HepG2 (cell line): ENCODE measurements around the gene NR1H3. TPM values are rescaled to one million over a fixed set of nuclear protein-coding genes. Genes with fewer than 3 reads are reported as not detected.
"Not testable (repeated sequence)": the region's sequence is repeated elsewhere in the genome, so short reads cannot be mapped to it uniquely, and the experiment has no call there.

ENCODE experiments used
- ATAC-seq: fragments of 200-7000 bp; cut with Tn5 transposase; 3 replicates; pipeline ENCODE4 v1.9.1; 2020; ENCODE audit warnings: mild to moderate bottlenecking, moderate library complexity
- BruUV-seq: library from RNA; stranded (reverse); fragments of 400-500 nt; replicated peaks from 2 replicates; lab custom pipeline; 2021; lab: Mats Ljungman, UMichigan
- CTCF ChIA-PET: fragments of 300-600 bp; formaldehyde crosslinking; extraction: SDS; loops from one replicate; lab custom pipeline; 2021; ENCODE audit warnings: low total read pairs, inconsistent platforms, low intra/inter-chr PET ratio; lab: Yijun Ruan, JAX
- POLR2A ChIA-PET: fragments of 350-600 bp; sonication (Branson Sonifier 250); formaldehyde crosslinking; loops from one replicate; lab custom pipeline; 2020; ENCODE audit warnings: antibody characterized with exemption, inconsistent platforms; lab: Yijun Ruan, JAX
- DNase-seq: peaks from one replicate; pipeline ENCODE4 v3.0.0-alpha.2; 2015; ENCODE audit warnings: low spot score
- FAIRE-seq: peaks from 3 replicates; lab custom pipeline; 2011; peaks lifted over from hg19 to GRCh38; lab: Jason Lieb, UNC
- H2AFZ ChIP-seq: one replicate; pipeline ENCODE4 v1.6.1; 2011; ENCODE audit warnings: low read length, inconsistent platforms
- H3K27ac ChIP-seq: fragments of 300-600 bp; 3 replicates; pipeline ENCODE4 v1.8.0; 2011; ENCODE audit warnings: mixed run types, mild to moderate bottlenecking, mixed read lengths, low read length, inconsistent platforms; ENCODE audit not compliant: insufficient read depth; ENCODE audit errors: extremely low read length
- H3K27me3 ChIP-seq, 2 experiments: fragments of 200-600 bp in 1 of 2; 2 replicates in 1 of 2; 3 replicates in 1 of 2; pipeline versions ENCODE4 v1.6.0 to v1.8.0; 2011; ENCODE audit warnings: low read length in 2 of 2, mild to moderate bottlenecking in 2 of 2, moderate library complexity in 2 of 2, inconsistent platforms in 1 of 2; ENCODE audit not compliant: insufficient read depth in 2 of 2, control insufficient read depth in 1 of 2
- H3K36me3 ChIP-seq, 2 experiments: fragments of 200-600 bp in 1 of 2; replicated peaks in 1 of 2; 2 replicates in 1 of 2; 3 replicates in 1 of 2; pipeline versions ENCODE4 v1.5.1 to v1.8.0; 2011; ENCODE audit warnings: low read length in 2 of 2, inconsistent platforms in 1 of 2; ENCODE audit not compliant: insufficient read depth in 2 of 2, control insufficient read depth in 1 of 2
- H3K4me1 ChIP-seq: 2 replicates; pipeline ENCODE4 v1.5.1; 2012; ENCODE audit warnings: low read length, inconsistent platforms; ENCODE audit not compliant: insufficient read depth
- H3K4me2 ChIP-seq: 2 replicates; pipeline ENCODE4 v1.6.0; 2011; ENCODE audit warnings: low read depth, low read length, inconsistent platforms
- H3K4me3 ChIP-seq, 3 experiments: fragments of 200-600 bp in 1 of 3; sonication (generic), shearing (Covaris generic) in 1 of 3; replicated peaks in 1 of 3; 2 replicates each; pipeline ENCODE4 v1.5.1; 2011 to 2016; ENCODE audit warnings: low read length in 3 of 3, inconsistent platforms in 2 of 3, low read depth in 2 of 3, mild to moderate bottlenecking in 2 of 3, control low read depth in 1 of 3, mixed read lengths in 1 of 3; ENCODE audit not compliant: insufficient read depth in 1 of 3
- H3K79me2 ChIP-seq: one replicate; pipeline ENCODE4 v1.6.1; 2011; ENCODE audit warnings: low read length, inconsistent platforms; ENCODE audit not compliant: insufficient read depth
- H3K9ac ChIP-seq: 2 replicates; pipeline ENCODE4 v1.6.0; 2011; ENCODE audit warnings: mild to moderate bottlenecking, low read depth, low read length, inconsistent platforms; ENCODE audit not compliant: insufficient read depth
- H3K9me3 ChIP-seq: 2 replicates; pipeline ENCODE4 v1.5.1; 2012; ENCODE audit warnings: mild to moderate bottlenecking, low read length
- H4K20me1 ChIP-seq: 2 replicates; pipeline ENCODE4 v1.6.0; 2011; ENCODE audit warnings: inconsistent platforms, mild to moderate bottlenecking, low read length, moderate library complexity; ENCODE audit not compliant: insufficient read depth
- AGO1 ChIP-seq: fragments of 200-400 bp; formaldehyde crosslinking; IDR thresholded peaks from 2 replicates; pipeline ENCODE4 v1.6.1; 2017; ENCODE audit warnings: mild to moderate bottlenecking, low read depth, low read length, moderate library complexity; ENCODE audit not compliant: poor library complexity, severe bottlenecking
- LRRFIP1 ChIP-seq: sonication (generic); formaldehyde crosslinking; conservative IDR thresholded peaks from 2 replicates; pipeline ENCODE4 v1.4.0; 2020; ENCODE audit warnings: missing genetic modification reagents
- NRL ChIP-seq: sonication (generic); formaldehyde crosslinking; IDR thresholded peaks from 2 replicates; pipeline ENCODE4 v1.5.0; 2020; ENCODE audit warnings: missing genetic modification reagents, mild to moderate bottlenecking, moderate library complexity, borderline replicate concordance
- RARG ChIP-seq: sonication (generic); formaldehyde crosslinking; IDR thresholded peaks from 2 replicates; pipeline ENCODE4 v1.4.0; 2020; ENCODE audit warnings: low read depth, mild to moderate bottlenecking, missing genetic modification reagents
- SALL1 ChIP-seq: sonication (generic); formaldehyde crosslinking; IDR thresholded peaks from 2 replicates; pipeline ENCODE4 v1.8.0; 2022; ENCODE audit warnings: mild to moderate bottlenecking, missing genetic modification reagents
- ZNF142 ChIP-seq: sonication (generic); formaldehyde crosslinking; IDR thresholded peaks from 2 replicates; pipeline ENCODE4 v1.4.0; 2020; ENCODE audit warnings: missing genetic modification reagents
- ZNF260 ChIP-seq: sonication (generic); formaldehyde crosslinking; IDR thresholded peaks from 2 replicates; pipeline ENCODE4 v1.4.0; 2020; ENCODE audit warnings: missing genetic modification reagents, low read depth, mild to moderate bottlenecking, borderline replicate concordance
- ZNF530 ChIP-seq: sonication (generic); formaldehyde crosslinking; IDR thresholded peaks from 2 replicates; pipeline ENCODE4 v1.5.0; 2020; ENCODE audit warnings: low read depth, mild to moderate bottlenecking, missing genetic modification reagents
- WGBS: methylation state at CpG from one replicate; pipeline ENCODE4 v1.1.6; 2017; ENCODE audit warnings: low lambda C conversion rate; 5-methylcytosine and 5-hydroxymethylcytosine counted together
- in situ Hi-C: cut with HindIII; loops from 2 replicates; pipeline ENCODE4 v1.10.0; 2017; ENCODE audit warnings: low pct_unique_long_range_greater_than_20kb; ENCODE audit not compliant: extremely low pct_ligation_motif_present
- intact Hi-C: fragments of 100-400 bp; cut with micrococcal nuclease; formaldehyde crosslinking; loops from one replicate; pipeline ENCODE4 v1.10.0; 2022; ENCODE audit not compliant: unreplicated experiment
- polyA plus RNA-seq, 8 experiments: library from polyadenylated mRNA; depleted of rRNA in 3 of 8; stranded (reverse) in 7 of 8; unstranded in 1 of 8; fragments of >200 nt; fragmentation: Illumina TruSeq in 4 of 8; extraction: Trizol in 4 of 8; gene quantifications; 2 replicates each; pipeline versions ENCODE4 v1.2.1 to v1.2.3, GENCODE V29; 2011 to 2016; ENCODE audit warnings: low read depth in 4 of 8, missing spikeins in 1 of 8, mixed read lengths in 1 of 8; ENCODE audit not compliant: insufficient read depth in 1 of 8
- total RNA-seq, 5 experiments: library from RNA; depleted of rRNA; stranded (reverse); fragments of >200 nt; fragmentation: Illumina TruSeq; extraction: Trizol; gene quantifications; 2 replicates each; pipeline ENCODE4 v1.2.3, GENCODE V29; 2016; ENCODE audit warnings: low read depth in 1 of 5

The NR1H3 gene
- total and polyA plus RNA-seq, 2 of the 13 experiments (the other 11 are each of a cell fraction or from before 2014, with no cell fraction given) = 41.8 to 102 TPM

GRCh38 chr11:47316501-47316900 is 58.7 kb downstream of the NR1H3 start:
- DNase-seq, H3K27me3 ChIP-seq, BruUV-seq, H3K9ac ChIP-seq, H2AFZ ChIP-seq, H3K4me2 ChIP-seq, H3K9me3 ChIP-seq, intact Hi-C loops, FAIRE-seq, POLR2A ChIA-PET, H3K4me3 ChIP-seq, H3K79me2 ChIP-seq, ATAC-seq, in situ Hi-C loops, H3K4me1 ChIP-seq, H3K27ac ChIP-seq, CTCF ChIA-PET, H4K20me1 ChIP-seq: not testable (repeated sequence)
- peaks cover 6 to 35% of the 10 kb centered on the region in 2 experiments; a peak in 4 of 5 replicates for H3K36me3 ChIP-seq
- WGBS = 97% methylated on average over 8 of the region's 8 CpGs

- WGBS = 95% methylated on average over 5 of the region's 5 CpGs
- no peak for TF ChIP-seq RARG (CRISPR knock-in tag)
- TF ChIP-seq ZNF530 (CRISPR knock-in tag) = no peak
- TF ChIP-seq SALL1 (CRISPR knock-in tag) = no peak
- TF ChIP-seq NRL (CRISPR knock-in tag) = no peak
- no peak for TF ChIP-seq ZNF260 (CRISPR knock-in tag)
- TF ChIP-seq ZNF142 (CRISPR knock-in tag) = no peak
- TF ChIP-seq LRRFIP1 (CRISPR knock-in tag) = no peak
- TF ChIP-seq AGO1 = no peak
Observed at GRCh38 chr11:47317064-47317828, 59.5 kb downstream of the NR1H3 start.

More at GRCh38 chr11:47317064-47317828, 59.5 kb downstream of the NR1H3 start:
- in situ Hi-C loops = no loop called here
- Histone ChIP-seq H4K20me1 (no peaks in the 10 kb centered on the region), H2AFZ (no peak overlapping the region), H3K9me3 (no peaks in the 10 kb centered on the region), H3K4me2 (no peak overlapping the region), H3K4me3 (no peak overlapping the region), H3K79me2 (no peaks in the 10 kb centered on the region), H3K27me3 (no peaks in the 10 kb centered on the region), H3K9ac (no peak overlapping the region), H3K27ac (no peak overlapping the region), H3K36me3 (peaks cover 4 to 36% of the 10 kb centered on the region in 2 experiments; a peak in 4 of 5 replicates), H3K4me1 (no peaks in the 10 kb centered on the region)
- CTCF ChIA-PET = no interaction called here
- FAIRE-seq (no peak), DNase-seq (no peak), ATAC-seq (no peak)
- POLR2A ChIA-PET = no interaction called here
- intact Hi-C loops = no loop called here
- no TSS peak for BruUV-seq
